NOMO-1 treated with DMSO at 0.1 percent for 48 hours (cell line): ENCODE measurements around the gene NF1.
"Not testable (repeated sequence)": the region's sequence is repeated elsewhere in the genome, so short reads cannot be mapped to it uniquely, and the experiment has no call there.

Experiments used
- DNase-seq: peaks from one replicate; lab custom pipeline; 2025; ENCODE audit not compliant: unreplicated experiment; lab: John Stamatoyannopoulos, UW

Gene NF1

DNA sequence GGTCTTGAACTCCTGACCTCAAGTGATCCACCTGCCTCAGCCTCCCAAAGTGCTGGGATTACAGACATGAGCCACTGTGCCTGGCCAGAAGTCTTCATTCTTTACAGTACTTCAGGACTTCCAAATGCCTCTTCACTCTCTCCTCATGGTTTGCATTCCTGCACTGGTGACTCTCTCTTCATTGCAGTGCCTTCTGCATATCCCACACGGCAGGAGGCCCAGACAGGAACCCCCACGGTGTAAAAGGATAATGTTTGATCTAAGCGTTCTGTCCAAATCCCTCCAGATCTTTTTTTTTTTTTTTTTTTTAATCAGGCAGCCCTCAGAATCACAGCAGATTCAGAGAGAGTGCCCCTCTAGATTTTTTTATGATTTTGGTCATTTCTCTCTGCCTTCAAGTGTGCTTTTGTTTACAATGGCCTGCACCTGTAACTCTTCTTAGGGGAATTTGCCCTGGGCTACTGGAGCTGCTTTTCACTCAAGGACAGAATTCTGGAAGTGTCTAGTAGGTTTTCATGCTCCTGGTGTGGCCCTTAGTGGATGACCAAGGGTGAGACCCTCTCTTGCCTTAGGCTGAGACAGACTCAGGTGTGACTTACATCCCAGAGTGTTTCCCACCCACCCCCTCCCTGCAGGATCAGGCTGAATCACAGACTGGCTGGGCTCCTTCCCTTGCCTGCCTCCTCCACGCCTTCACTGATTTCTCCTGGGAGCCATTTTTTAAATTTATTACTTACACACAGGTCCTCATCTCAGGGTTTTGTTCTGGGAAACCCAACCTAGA, 19.8 kb upstream of the NF1 start:
- DNase-seq, result no peak

DNA sequence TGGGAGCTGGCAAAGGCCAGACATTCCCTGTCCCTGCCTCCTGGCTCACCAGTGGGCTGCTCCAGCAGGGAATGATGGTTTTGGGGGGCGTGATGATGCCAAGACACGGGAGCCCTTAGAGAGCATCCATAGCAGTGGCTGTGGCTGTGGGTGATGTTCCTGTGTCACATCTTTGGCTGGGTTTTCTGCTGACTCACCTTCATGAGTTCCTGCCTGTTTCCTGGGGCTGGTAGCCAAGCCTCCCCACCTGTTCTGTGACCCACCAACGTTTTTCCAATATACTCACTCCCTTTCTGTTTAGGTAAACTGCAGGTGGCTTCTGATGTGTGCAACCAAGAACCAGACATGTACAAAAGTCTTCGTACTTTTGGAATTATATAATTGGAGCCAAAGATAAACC, 16.5 kb upstream of the NF1 start:
- DNase-seq, result no peak

DNA sequence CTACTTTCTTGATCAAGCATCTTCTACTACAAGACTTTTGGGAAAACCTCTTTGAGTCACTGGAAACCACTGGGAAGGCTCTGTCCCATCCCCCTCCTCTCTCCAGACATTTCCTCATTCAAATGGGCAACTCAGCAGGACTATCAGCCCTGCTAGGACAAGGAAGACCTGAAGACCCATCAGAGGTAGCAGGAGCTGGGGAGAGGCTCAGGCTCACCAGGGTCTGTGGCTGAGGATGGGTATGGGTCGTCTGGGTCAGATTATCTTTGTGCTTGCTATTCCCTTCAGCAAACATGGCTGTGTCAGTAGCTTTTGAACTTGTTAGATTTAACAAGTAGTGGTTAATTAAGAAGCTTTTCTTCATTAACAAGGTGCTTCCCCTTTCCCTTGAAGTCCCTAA, 15.0 kb upstream of the NF1 start:
- no peak for DNase-seq

- DNase-seq, result peak; percentile 45
Measured at GRCh38 chr17:31085563-31085962, 9.2 kb upstream of the NF1 start.

DNA sequence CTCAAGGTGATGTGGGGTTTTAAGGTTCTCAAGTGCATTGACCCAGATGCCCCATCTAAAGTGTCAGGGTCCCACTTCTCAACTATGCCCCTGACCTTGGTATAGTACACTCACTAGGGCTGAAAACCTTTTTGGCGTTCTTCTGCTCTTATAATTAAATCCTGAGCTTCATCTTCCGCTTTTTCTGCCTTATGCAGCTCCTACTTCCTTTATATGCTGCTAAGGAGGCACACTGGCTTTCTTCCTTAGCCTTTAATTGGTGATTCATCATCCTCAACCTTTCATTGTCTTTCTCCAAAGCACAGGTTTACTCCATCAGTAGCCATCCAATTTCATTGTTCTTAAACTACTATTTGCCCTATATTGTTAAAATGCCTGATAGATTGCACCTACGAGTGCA, 5.3 kb upstream of the NF1 start:
- DNase-seq, result peak; percentile 92

- not testable (repeated sequence) for DNase-seq
Measured at GRCh38 chr17:31090650-31091049, 4.1 kb upstream of the NF1 start.

GRCh38 chr17:31092475-31093064, 2.2 kb upstream of the NF1 start:
- DNase-seq, result no peak

GRCh38 chr17:31093866-31094599, 744 bp upstream of the NF1 start:
- no peak for DNase-seq

GRCh38 chr17:31095236-31096105, 694 bp downstream of the NF1 start:
- peak; percentile 39 for DNase-seq

GRCh38 chr17:31096106-31096436, 1.3 kb downstream of the NF1 start:
- DNase-seq, result no peak

DNA sequence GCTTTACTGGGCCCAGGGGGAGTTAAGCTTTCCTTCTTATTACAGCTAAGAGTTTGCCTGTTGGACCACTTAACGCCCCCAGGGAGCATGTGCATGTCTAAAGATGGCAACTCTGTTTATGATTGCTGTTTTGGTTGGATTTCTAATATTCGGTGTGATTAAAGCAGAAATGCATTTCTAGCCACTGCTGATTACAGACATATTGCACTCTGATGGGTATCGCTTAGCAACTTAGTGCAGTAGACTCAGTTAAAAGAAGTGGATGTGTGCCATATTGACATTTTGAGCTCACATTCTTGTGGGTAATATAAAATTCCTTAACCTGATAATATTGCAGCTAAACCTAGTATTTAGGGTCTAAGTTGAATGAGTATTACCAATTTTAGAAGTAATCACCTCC, 4.2 kb downstream of the NF1 start:
- DNase-seq, result no peak

- DNase-seq, result no peak
Measured at GRCh38 chr17:31100840-31101459, 6.2 kb downstream of the NF1 start.

- DNase-seq, result no peak
Measured at GRCh38 chr17:31101943-31102342, 7.2 kb downstream of the NF1 start.

GRCh38 chr17:31105991-31106390, 11.2 kb downstream of the NF1 start:
- no peak for DNase-seq

DNA sequence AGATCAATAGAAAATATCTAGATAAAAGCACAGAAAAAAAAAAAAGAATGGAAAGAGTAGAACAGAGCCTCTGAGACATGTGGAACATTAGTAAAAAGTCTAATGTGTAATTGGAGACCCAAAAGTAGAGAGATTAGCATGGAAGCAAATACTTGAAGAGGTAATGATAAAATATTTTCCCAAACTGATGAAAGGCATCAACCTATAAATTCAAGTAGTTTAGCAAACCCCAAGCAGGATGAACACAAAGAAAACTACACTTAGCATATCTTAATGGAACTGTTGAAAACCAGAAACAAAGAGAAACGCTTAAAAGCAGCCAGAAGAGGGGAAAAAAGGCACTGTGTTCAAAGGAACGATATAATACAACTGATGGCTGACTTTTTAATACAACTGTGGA, 16.4 kb downstream of the NF1 start:
- DNase-seq, result no peak

DNA sequence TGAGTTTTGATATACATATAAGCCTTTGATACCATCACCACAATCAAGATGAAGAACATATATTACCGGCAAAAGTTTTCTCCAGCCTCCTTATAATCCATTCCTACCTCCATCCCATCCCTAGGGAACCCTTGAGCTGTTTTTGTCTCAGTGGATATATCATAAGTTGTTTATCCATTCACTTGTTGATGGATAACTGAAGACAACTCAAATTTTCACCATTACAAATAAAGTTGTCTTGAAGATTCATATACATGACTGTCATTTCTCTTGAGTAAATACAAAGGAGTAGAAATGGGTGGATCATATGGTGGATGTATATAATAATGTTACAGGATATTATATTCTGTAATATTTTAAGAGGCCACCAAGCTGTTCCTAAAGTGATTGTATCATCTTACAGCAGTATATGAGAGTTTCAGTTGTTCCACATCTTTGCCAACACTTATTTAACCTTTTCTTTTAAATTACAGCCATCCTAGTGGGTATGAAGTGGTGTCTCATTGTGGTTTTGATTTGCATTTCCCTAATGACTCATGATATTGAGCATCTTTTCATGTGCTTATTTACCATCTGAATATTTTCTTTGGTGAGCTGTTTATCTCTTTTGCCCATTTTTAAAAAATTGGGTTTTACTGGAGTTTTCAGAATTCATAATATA, 17.4 kb downstream of the NF1 start:
- peak; percentile 9 for DNase-seq

DNA sequence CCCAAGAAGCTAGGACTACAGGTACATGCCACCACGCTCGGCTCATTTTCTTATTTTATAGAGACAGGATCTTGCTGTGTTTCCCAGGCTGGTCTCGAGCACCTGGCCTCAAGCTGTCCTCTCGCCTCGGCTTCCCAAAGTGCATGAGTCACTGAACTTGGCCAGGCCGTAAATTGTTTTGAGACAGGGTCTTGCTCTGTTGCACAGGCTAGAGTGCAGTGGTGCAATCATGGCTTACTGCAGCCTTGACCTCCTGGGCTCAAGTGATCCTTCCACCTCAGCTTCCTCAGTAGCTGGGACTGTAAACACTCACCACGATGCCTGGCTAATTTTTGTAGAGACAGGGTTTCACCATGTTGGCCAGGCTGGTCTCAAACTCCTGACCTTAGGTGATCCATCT, 18.6 kb downstream of the NF1 start:
- DNase-seq, result peak; percentile 48

DNA sequence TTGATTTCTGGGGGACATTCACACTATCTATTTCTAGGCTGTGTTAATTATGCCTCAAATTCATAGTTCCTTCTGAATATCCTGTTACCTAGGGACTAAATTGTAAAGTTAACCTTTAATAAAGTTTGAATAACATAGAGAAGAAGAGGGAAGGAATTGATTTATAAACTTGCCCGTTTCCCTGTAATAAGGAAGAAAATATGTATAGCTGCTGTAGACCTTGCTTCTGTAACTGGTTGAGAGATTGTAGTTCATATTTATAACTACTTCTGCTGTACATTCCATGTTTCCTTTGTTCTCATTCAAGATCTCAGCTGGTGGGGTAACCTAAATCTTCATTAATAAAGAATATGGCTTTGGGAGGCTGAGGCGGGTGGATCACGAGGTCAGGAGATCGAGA, 19.2 kb downstream of the NF1 start:
- DNase-seq, result no peak

DNA sequence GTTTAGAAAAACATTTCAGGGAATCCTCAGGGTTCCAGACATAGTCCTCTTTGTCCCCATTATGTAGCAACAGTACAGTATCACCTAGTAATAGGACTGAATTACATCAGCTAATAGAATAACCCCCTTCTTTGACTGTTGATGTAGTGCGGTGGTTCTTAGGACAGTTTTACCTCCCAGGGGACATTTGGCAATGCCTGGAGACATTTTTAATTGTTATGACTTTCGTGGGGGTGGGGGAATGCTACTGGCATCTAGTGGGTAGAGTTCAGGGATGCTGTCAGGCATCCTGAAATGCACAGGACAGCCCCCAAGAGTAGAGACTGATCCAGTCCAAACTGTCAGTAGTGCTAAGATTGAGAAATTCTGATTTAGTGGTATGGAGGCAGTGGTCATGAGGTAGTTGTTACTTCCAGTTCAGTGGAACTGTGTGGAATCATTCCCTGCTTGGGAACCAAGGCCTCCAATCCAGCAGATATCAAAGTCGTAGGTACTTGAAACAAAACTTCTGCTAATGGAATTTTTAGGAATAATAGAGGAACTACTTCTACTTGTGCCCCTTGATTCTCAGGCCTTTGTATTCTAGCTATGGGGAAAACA, 20.3 kb downstream of the NF1 start:
- DNase-seq, result no peak

GRCh38 chr17:31116167-31116566, 21.4 kb downstream of the NF1 start:
- no peak for DNase-seq
